ENCODE results near the gene ALPG.
"Not testable (repeated sequence)": the region's sequence is repeated elsewhere in the genome, so short reads cannot be mapped to it uniquely, and the experiment has no call there.

Gene ALPG

GRCh38 chr2:232438951-232439757, 32.5 kb downstream of the ALPG start:
- peak in 8 of 58 donors; percentile 8 to 29 (median 12) for DNase-seq

GRCh38 chr2:232439758-232440135, 33.1 kb downstream of the ALPG start:
- no peak for DNase-seq

DNA sequence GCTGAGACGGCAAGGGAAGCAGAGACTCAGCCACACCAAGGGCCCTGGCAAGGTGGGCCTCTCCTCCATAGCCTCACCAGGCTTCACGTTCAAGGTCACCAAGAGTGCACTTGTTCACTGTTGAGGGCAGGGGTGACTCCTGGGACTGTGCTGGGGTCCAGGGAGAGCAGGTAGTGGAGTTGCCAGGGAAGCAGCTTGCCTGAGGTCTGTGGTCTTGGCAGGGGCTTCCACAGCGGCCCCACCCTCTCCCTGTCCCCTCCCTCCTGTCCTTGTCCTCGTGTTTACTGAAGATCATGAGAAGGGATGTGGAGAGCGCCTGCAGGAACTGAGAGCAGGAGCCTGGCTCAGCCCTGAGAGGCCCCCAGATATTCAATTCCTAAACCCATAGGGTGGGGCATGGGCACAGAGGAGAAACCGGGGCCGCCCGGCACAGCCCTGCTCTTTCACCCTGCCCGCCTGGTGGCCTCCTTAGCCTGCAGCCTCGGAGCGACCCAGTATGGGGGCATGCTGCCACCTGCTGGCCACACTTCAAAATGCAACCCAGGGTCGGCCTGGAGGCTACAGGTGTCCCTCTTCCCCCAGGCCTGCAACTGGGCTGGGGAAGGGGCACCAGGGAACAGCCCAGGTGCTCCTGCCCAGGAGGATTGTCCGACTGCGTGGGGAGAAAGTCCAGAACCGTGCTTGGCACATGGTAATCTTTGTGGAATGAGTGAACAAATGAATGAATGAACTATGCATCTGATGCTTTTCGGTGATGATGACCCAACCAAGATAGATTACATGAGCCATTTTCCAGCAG, 33.8 kb downstream of the ALPG start:
- peak in 55 of 58 donors; percentile 27 to 91 (median 63) for DNase-seq

- DNase-seq: no peak
These were observed 34.6 kb downstream of the ALPG start for GRCh38 chr2:232441147-232441651.

- DNase-seq: not testable (repeated sequence)
These were observed 35.3 kb downstream of the ALPG start for GRCh38 chr2:232441922-232442321.

DNA sequence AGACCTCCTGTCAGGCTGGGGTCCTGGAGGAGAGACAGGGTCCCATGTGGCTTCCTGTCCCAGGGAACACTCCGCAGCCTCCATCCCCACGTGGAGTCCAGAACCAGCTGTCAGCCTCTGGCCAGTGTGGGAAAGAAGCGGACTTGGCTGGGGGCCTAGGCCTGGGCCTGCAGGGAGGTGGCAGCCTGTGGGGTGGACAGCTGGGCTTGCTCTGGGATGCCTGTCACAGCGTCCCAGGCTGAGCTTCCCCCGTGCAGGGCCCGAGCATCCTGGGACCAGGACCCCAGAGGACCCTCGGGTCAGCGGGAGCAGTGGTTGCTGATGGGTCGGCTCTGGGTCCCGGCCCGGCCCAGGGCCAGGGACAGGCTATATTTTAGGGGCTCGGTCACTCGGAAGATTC, 35.8 kb downstream of the ALPG start:
- DNase-seq: not testable (repeated sequence)

- DNase-seq: not testable (repeated sequence)
These were observed 36.4 kb downstream of the ALPG start for GRCh38 chr2:232443047-232443446.

GRCh38 chr2:232443669-232444408, 37.2 kb downstream of the ALPG start:
- not testable (repeated sequence) for DNase-seq

GRCh38 chr2:232444409-232445148, 37.9 kb downstream of the ALPG start:
- DNase-seq: peak in 3 of 58 donors; percentile 4 to 26 (median 10)

GRCh38 chr2:232445149-232445885, 38.7 kb downstream of the ALPG start:
- DNase-seq: not testable (repeated sequence)

- DNase-seq: not testable (repeated sequence)
These were observed 39.7 kb downstream of the ALPG start for GRCh38 chr2:232446266-232446777.

GRCh38 chr2:232447091-232447620, 40.5 kb downstream of the ALPG start:
- DNase-seq: no peak

DNA sequence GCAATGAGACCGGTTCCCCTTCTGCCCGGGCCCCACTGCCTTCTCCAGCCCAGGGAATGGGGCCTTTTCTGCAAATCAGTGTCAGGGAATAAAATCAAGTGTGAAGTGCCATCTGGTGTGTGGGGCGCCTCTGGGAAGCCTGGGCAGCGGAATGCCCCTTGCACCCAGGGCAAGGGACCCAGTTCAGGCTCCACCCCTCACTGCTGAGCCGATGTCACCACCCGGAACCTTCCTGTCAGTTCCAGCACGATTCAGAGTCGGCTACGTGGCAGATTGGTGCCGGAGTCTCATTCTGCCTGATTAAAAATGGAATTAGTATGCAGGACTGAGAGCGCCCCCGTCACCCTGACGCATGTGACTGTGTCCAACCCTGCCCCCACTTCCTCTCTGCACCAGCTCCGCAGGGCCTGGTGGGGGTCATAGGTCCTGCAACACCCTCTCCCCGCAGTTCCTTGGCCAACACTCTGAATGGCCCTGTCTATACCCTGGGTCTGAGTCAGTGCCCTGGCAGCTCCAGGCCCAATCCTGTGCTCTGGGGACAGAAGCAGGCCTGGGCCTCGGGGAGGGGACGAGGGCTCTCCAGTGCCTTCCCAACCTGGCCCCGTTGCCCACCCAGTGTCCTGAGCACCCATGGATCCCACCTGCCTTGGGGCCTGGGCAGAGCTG, 41.1 kb downstream of the ALPG start:
- peak in 17 of 58 donors; percentile 6 to 73 (median 36) for DNase-seq

DNA sequence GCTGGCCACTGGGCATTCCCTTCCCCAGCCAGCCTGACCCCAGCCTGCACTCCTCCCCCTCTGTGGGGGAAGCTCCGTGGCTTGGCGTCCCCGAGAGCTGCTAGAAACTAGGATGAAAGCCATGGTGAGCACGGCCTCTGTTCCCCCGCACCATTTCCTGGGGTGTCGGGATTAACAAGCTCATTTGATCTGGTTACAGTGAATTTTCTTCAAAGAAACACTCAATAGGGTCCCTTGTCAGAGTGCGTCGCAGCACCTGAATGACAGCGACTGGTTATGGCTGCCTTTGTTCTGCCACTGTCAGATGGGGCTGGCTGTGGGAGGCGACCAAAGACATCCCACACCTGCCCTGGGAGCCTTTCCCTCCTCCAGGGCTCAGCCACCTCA, 41.7 kb downstream of the ALPG start:
- peak in 6 of 58 donors; percentile 16 to 73 (median 28) for DNase-seq

- no peak for DNase-seq
These were observed 43.3 kb downstream of the ALPG start for GRCh38 chr2:232449964-232450363.

- DNase-seq: not testable (repeated sequence)
These were observed 45.0 kb downstream of the ALPG start for GRCh38 chr2:232451645-232452044.

DNA sequence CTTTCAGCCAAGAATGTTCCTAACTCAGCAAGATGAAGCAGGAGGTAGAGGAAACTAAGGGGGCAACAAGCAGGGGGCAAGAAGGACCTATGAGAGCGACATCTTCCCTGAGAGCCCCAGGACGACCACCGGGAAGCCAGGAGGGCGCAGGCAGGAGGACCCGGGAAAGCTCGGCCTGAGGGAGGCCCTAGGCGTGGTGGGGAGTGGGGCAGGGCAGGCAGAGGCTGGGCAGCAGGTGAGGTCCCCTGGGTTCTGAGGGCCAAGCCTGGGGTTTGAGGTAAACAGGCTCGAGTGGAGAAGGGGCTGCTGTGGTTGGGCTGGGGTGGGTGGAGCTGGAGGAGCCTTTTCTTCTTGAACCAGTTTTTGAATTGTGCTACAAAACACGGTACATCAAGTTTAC, 48.0 kb downstream of the ALPG start:
- no peak for DNase-seq

- no peak for DNase-seq
These were observed 49.0 kb downstream of the ALPG start, which contains the start of gene ALPI for GRCh38 chr2:232455426-232456255. Gene ALPI, plus strand, starts transcription at chr2:232456153. Its CDS starts 47 bp downstream, at chr2:232456200.

Data from anterior cingulate cortex (tissue), 58 donors.